Measurements from ENCODE around the gene BRINP2. TPM values are rescaled to one million over a fixed set of nuclear protein-coding genes. Genes with fewer than 3 reads are reported as not detected.

BRINP2 gene
- polyA plus RNA-seq, 1 experiment: not detected

DNA sequence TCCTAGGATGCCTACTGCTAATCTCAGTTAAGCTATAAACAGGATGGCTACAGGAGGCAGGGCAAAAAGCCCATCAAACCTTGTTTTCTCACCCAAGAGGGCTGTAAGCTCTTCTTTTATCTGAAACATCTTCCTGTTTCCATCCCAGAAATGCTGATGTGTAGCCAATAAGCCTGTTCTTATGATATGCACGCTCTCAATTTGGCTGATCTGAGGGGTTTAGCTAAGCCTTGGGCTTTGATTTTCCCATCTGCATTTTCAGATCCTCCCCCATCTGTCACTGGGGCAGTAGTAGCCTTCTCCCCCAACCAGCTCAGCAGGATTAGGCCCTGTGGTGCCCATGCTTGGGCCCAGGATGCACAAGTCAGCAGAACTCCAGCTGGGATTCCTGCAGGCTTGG, 105.0 kb downstream of the BRINP2 start:
- Histone ChIP-seq H3K27ac (ENCODE audit: low read depth, low read length) (no peak overlapping the region), H3K4me3 (ENCODE audit: low read depth, low read length) (no peak overlapping the region), H3K9me3 (ENCODE audit: control insufficient read depth, insufficient read depth, low read length) (no peaks in the 10 kb centered on the region; the same call in 1 of the 2 replicates), H3K27me3 (ENCODE audit: control insufficient read depth, insufficient read depth, low read length) (peaks cover 8% of the 10 kb centered on the region)
- TF ChIP-seq, protein P1, sequence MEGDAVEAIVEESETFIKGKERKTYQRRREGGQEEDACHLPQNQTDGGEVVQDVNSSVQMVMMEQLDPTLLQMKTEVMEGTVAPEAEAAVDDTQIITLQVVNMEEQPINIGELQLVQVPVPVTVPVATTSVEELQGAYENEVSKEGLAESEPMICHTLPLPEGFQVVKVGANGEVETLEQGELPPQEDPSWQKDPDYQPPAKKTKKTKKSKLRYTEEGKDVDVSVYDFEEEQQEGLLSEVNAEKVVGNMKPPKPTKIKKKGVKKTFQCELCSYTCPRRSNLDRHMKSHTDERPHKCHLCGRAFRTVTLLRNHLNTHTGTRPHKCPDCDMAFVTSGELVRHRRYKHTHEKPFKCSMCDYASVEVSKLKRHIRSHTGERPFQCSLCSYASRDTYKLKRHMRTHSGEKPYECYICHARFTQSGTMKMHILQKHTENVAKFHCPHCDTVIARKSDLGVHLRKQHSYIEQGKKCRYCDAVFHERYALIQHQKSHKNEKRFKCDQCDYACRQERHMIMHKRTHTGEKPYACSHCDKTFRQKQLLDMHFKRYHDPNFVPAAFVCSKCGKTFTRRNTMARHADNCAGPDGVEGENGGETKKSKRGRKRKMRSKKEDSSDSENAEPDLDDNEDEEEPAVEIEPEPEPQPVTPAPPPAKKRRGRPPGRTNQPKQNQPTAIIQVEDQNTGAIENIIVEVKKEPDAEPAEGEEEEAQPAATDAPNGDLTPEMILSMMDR (IDR thresholded peaks at IDR 0.05; ENCODE audit: low read depth, low read length): no peak
- ChIA-PET POLR2A (no interaction called here), CTCF (no interaction called here)
- DNase-seq (ENCODE audit: low read depth, low spot score): no peak

DNA sequence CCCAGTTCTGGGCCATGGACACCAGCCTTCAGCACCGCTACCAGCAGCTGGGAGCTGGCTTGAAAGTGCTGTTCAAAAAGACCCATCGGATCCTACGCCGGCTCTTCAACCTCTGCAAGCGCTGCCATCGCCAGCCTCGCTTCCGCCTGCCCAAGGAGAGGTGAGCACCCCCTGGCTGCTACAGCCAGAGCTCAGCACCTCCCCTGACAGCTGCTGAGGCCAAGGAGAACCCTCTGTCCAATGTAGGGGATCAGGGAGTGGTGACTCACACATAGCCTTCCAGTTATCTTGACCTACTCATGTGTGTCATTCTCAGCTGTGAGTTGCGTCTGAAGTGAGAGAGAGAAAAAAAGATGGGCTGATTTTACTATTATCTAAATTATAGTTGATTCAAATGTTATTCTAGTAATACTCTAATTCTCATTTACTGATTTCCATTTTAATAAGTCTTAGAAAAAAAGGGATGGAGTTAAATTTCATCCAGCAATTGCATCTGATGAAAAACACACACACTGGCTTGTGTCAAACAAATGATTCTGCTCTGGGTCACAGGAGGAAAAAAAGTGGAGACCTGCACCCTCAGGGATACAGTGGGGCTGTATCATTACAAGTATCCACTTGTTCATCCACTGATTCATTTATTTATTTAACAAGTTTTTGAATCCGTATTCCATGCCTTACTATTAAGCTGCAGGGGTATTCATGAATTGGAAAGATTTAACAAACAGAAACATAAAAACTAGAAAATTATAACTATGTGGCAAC, 108.0 kb downstream of the BRINP2 start:
- TF ChIP-seq, protein P1 (IDR thresholded peaks at IDR 0.05; ENCODE audit: low read depth, low read length): no peak
- no peak overlapping the region for H3K4me3 ChIP-seq (ENCODE audit: low read depth, low read length)
- no peak for DNase-seq (ENCODE audit: low read depth, low spot score)
- H3K9me3 ChIP-seq (ENCODE audit: control insufficient read depth, insufficient read depth, low read length): no peaks in the 10 kb centered on the region; the same call in 1 of the 2 replicates
- no peak overlapping the region for H3K27ac ChIP-seq (ENCODE audit: low read depth, low read length)
- ChIA-PET POLR2A (no interaction called here), CTCF (interaction anchor here (1.3 kb wide), 1 partner anchor 97 kb away, joined by 3 read pairs; no protein-coding TSS in a partner anchor)
- peaks cover 5% of the 10 kb centered on the region for H3K27me3 ChIP-seq (ENCODE audit: control insufficient read depth, insufficient read depth, low read length)

DNA sequence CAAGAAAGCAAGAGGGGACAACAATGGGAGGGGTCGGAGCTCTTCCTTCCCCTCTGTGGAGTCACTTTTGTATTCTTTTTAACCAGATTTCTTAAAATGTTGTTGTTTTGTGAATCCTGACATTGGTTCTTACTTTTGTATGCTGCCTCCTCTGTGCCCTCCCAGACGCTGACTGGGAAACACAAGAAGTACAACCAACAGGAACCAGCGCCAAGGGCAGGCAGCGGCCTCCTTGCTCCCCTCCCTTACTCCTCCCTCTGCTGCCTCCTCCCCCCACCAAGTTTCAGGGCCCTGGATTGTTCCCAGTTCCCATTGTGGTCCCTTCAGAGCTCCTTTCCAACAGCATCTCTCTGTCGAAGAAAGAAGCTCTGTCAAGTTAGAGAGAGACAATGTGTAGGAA, 111.1 kb downstream of the BRINP2 start:
- no peak for DNase-seq (ENCODE audit: low read depth, low spot score)
- TF ChIP-seq, protein P1 (IDR thresholded peaks at IDR 0.05; ENCODE audit: low read depth, low read length): no peak
- no peaks in the 10 kb centered on the region; the same call in 1 of the 2 replicates for H3K9me3 ChIP-seq (ENCODE audit: control insufficient read depth, insufficient read depth, low read length)
- H3K27me3 ChIP-seq (ENCODE audit: control insufficient read depth, insufficient read depth, low read length): peaks cover 5% of the 10 kb centered on the region
- no peak overlapping the region for H3K4me3 ChIP-seq (ENCODE audit: low read depth, low read length)
- POLR2A ChIA-PET: no interaction called here
- CTCF ChIA-PET: no interaction called here
- no peak overlapping the region for H3K27ac ChIP-seq (ENCODE audit: low read depth, low read length)

DNA sequence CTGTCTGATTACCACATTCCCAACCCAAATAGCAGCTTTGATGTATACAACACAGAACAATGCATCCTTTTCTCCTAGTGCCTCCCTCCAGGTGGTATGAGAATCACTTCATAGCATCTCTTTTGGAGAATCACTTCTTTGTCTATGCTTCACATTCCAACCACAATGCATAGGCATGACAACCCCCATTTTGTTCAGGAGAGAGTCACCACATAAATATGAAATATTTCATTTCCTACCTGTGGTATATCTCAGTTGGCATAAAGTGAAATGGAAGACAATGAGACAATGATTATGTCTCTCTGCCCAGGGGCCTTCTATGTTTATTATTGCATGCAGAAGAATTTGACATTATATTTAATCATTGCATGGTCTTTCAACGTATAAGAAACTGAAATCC, 112.2 kb downstream of the BRINP2 start:
- Histone ChIP-seq H3K4me3 (ENCODE audit: low read depth, low read length) (no peak overlapping the region), H3K27ac (ENCODE audit: low read depth, low read length) (no peak overlapping the region), H3K9me3 (ENCODE audit: control insufficient read depth, insufficient read depth, low read length) (no peaks in the 10 kb centered on the region; the same call in 1 of the 2 replicates), H3K27me3 (ENCODE audit: control insufficient read depth, insufficient read depth, low read length) (peaks cover 5% of the 10 kb centered on the region)
- CTCF ChIA-PET: no interaction called here
- POLR2A ChIA-PET: no interaction called here
- no peak for DNase-seq (ENCODE audit: low read depth, low spot score)
- TF ChIP-seq, protein P1 (IDR thresholded peaks at IDR 0.05; ENCODE audit: low read depth, low read length): no peak

DNA sequence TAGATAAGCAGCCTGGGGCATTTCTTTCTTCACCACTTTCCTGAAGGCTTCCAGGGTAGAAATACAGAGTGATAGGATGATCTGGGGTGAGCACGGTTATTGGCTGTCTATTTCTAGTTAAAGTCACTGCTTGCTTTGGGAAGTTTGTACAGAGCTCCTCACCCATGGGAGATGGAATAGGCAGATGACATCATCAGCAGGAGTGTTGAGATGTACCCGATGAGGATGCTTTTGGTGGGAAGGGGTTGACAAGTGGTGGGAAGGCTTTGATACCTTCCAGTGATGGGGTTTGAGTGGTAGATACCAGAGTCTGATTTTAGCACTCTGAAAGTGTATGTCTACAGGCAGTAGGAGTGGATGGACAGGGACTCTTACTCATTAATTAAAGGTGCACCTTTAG, 112.6 kb downstream of the BRINP2 start:
- Histone ChIP-seq H3K27ac (ENCODE audit: low read depth, low read length) (no peak overlapping the region), H3K9me3 (ENCODE audit: control insufficient read depth, insufficient read depth, low read length) (no peaks in the 10 kb centered on the region; the same call in 1 of the 2 replicates), H3K27me3 (ENCODE audit: control insufficient read depth, insufficient read depth, low read length) (peaks cover 5% of the 10 kb centered on the region), H3K4me3 (ENCODE audit: low read depth, low read length) (no peak overlapping the region)
- no peak for DNase-seq (ENCODE audit: low read depth, low spot score)
- ChIA-PET POLR2A (no interaction called here), CTCF (no interaction called here)
- TF ChIP-seq, protein P1 (IDR thresholded peaks at IDR 0.05; ENCODE audit: low read depth, low read length): no peak
